Endodermal cell (in vitro differentiated cells): ENCODE results near the gene PHGDH. TPM values are rescaled to one million over a fixed set of nuclear protein-coding genes. Genes with fewer than 3 reads are reported as not detected.
A peak's percentile ranks its signal among the peaks of the same experiment; 100 is the strongest.

Experiments
- DNase-seq: peaks from one replicate; pipeline ENCODE4 v3.0.0-alpha.2; 2017
- H3K27ac ChIP-seq: 2 replicates; pipeline ENCODE4 v1.5.1; 2013; ENCODE audit warnings: mild to moderate bottlenecking, low read depth, low read length, moderate library complexity
- H3K27me3 ChIP-seq: 2 replicates; pipeline ENCODE4 v1.6.1; 2013; ENCODE audit warnings: mild to moderate bottlenecking, low read length, moderate library complexity; ENCODE audit not compliant: insufficient read depth, control insufficient read depth, poor library complexity, severe bottlenecking
- H3K36me3 ChIP-seq: 2 replicates; pipeline ENCODE4 v1.7.0; 2013; ENCODE audit warnings: mild to moderate bottlenecking, low read length, moderate library complexity; ENCODE audit not compliant: control insufficient read depth, insufficient read depth
- H3K4me1 ChIP-seq: one replicate; pipeline ENCODE4 v1.7.0; 2013; ENCODE audit warnings: low read length; ENCODE audit not compliant: control insufficient read depth, insufficient read depth
- H3K4me3 ChIP-seq: 2 replicates; pipeline ENCODE4 v1.5.1; 2013; ENCODE audit warnings: mild to moderate bottlenecking, low read length, moderate library complexity
- H3K9ac ChIP-seq: 2 replicates; pipeline ENCODE4 v1.6.1; 2013; ENCODE audit warnings: mild to moderate bottlenecking, low read length, moderate library complexity; ENCODE audit not compliant: poor library complexity, severe bottlenecking; ENCODE audit errors: extremely low read depth
- H3K9me3 ChIP-seq: 2 replicates; pipeline ENCODE4 v1.6.1; 2013; ENCODE audit warnings: mild to moderate bottlenecking, low read length, moderate library complexity; ENCODE audit not compliant: control insufficient read depth
- H3K27ac Mint-ChIP-seq: 2 replicates; pipeline ENCODE4 v1.8.0; 2020; ENCODE audit warnings: mixed read lengths
- H3K27me3 Mint-ChIP-seq: 2 replicates; pipeline ENCODE4 v1.8.0; 2021; ENCODE audit warnings: mild to moderate bottlenecking, mixed read lengths; ENCODE audit not compliant: insufficient read depth
- H3K36me3 Mint-ChIP-seq: 2 replicates; pipeline ENCODE4 v1.8.0; 2020; ENCODE audit warnings: low read depth, mixed read lengths
- H3K4me1 Mint-ChIP-seq: 2 replicates; pipeline ENCODE4 v1.8.0; 2020; ENCODE audit warnings: mixed read lengths
- H3K4me3 Mint-ChIP-seq: 2 replicates; pipeline ENCODE4 v1.8.0; 2020; ENCODE audit warnings: mild to moderate bottlenecking, moderate library complexity, mixed read lengths
- H3K9me3 Mint-ChIP-seq: 2 replicates; pipeline ENCODE4 v1.8.0; 2020; ENCODE audit warnings: mild to moderate bottlenecking, mixed read lengths
- CTCF ChIP-seq: fragments of 200-600 bp; sonication (generic); conservative IDR thresholded peaks from 2 replicates; pipeline ENCODE4 v1.5.0; 2021; ENCODE audit warnings: antibody characterized with exemption, mild to moderate bottlenecking
- WGBS, 2 experiments: methylation state at CpG; one replicate each; pipeline versions ENCODE4 v1.1.5 to v1.1.7; 2013; ENCODE audit warnings: missing lambda C conversion rate in 2 of 2, mixed read lengths in 1 of 2; ENCODE audit not compliant: insufficient coverage in 1 of 2, insufficient read length in 1 of 2; 5-methylcytosine and 5-hydroxymethylcytosine counted together
- total RNA-seq, 2 donors: library from RNA; stranded (reverse); fragmentation: NEBNext Ultra II Directional in 1 of 2; extraction: Animal tissue kit (Norgen Biotek cat#: 25700) in 1 of 2; gene quantifications; 2 replicates in 1 of 2; 3 replicates in 1 of 2; pipeline ENCODE4 v1.2.1, GENCODE V29; 2021

The PHGDH gene
- total RNA-seq, 2 donors from 2014 or later = 156 to 176 TPM

GRCh38 chr1:119667173-119667572 lies 44.6 kb upstream of the PHGDH start:
- H3K27ac Mint-ChIP-seq = no peak overlapping the region

GRCh38 chr1:119670898-119671297 lies 40.8 kb upstream of the PHGDH start:
- Histone ChIP-seq H3K9ac (no peak overlapping the region), H3K27me3 (no peaks in the 10 kb centered on the region), H3K9me3 (no peaks in the 10 kb centered on the region), H3K4me1 (peaks cover 10% of the 10 kb centered on the region), H3K36me3 (no peaks in the 10 kb centered on the region), H3K27ac (no peak overlapping the region), H3K4me3 (no peak overlapping the region)
- Mint-ChIP-seq H3K36me3 (no peaks in the 10 kb centered on the region), H3K9me3 (no peaks in the 10 kb centered on the region), H3K27ac (no peak overlapping the region), H3K4me1 (peaks cover 20% of the 10 kb centered on the region), H3K27me3 (no peaks in the 10 kb centered on the region), H3K4me3 (no peak overlapping the region)
- 75 to 87% methylated on average over 1 to 2 of the region's 2 CpGs for WGBS, 2 experiments
- DNase-seq = no peak
- TF ChIP-seq CTCF = no peak

More at GRCh38 chr1:119667173-119667572, 44.6 kb upstream of the PHGDH start:
- Mint-ChIP-seq H3K4me1 (peaks cover 2% of the 10 kb centered on the region), H3K27me3 (no peaks in the 10 kb centered on the region), H3K4me3 (no peak overlapping the region), H3K9me3 (no peaks in the 10 kb centered on the region), H3K36me3 (no peaks in the 10 kb centered on the region)
- Histone ChIP-seq H3K9ac (no peak overlapping the region), H3K36me3 (no peaks in the 10 kb centered on the region), H3K27ac (no peak overlapping the region), H3K9me3 (no peaks in the 10 kb centered on the region), H3K27me3 (no peaks in the 10 kb centered on the region), H3K4me1 (no peaks in the 10 kb centered on the region), H3K4me3 (no peak overlapping the region)
- no peak for DNase-seq
- TF ChIP-seq CTCF = no peak
- 94 to 95% methylated on average over 4 to 6 of the region's 6 CpGs for WGBS, 2 experiments

DNA sequence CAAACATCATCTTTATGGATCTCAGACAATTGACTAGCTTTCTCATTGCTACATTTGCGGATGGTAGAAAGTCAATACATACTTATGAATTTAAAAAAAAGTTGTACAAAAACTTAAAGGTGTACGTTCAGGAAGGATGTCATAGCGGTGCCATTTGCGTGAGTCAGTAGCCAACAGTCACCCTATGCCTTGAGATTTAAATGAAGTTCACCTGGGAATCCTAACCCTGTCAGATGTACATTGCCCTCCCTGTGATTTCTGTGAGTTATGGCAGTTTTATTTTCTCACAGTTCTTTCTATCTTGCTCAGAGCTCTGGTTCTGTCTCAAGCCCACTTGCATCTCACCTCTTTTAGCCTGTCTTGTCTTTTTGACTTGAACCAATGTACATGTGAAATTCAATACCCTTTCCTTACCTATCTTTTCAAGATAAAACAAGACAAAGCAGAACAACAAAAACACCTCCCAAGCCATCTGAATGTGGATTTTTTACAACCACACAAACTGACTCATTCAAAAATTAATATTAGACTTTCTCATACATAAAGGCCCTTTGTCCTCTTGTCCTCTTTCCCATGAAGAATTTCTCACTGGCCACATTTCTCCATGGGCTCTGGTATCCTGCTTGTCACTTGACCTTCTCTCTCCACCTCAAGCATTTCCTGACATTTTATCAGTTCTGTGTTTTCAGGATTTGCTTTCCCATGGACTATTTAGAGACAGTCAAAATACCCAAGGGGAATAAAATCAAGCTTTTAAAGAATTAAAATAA lies 38.4 kb upstream of the PHGDH start:
- no peak overlapping the region for H3K27ac ChIP-seq

More for the DNA sequence above, 38.4 kb upstream of the PHGDH start:
- H3K36me3 ChIP-seq = no peaks in the 10 kb centered on the region
- peaks cover 10% of the 10 kb centered on the region for H3K4me1 ChIP-seq
- Mint-ChIP-seq H3K27me3 (no peaks in the 10 kb centered on the region), H3K4me1 (peaks cover 20% of the 10 kb centered on the region), H3K9me3 (no peaks in the 10 kb centered on the region), H3K4me3 (no peak overlapping the region), H3K27ac (peak overlapping the region; percentile 77), H3K36me3 (no peaks in the 10 kb centered on the region)
- 93 to 98% methylated on average over 4 of the region's 4 CpGs for WGBS, 2 experiments
- no peak for DNase-seq
- H3K9me3 ChIP-seq = no peaks in the 10 kb centered on the region
- no peak overlapping the region for H3K4me3 ChIP-seq
- TF ChIP-seq CTCF = no peak
- no peaks in the 10 kb centered on the region for H3K27me3 ChIP-seq
- no peak overlapping the region for H3K9ac ChIP-seq
